GM19438 (cell line): ENCODE measurements around the gene TMEM132D.
"Not testable (repeated sequence)": the region's sequence is repeated elsewhere in the genome, so short reads cannot be mapped to it uniquely, and the experiment has no call there.

ENCODE experiments used
- ATAC-seq: cut with Tn5 transposase; IDR thresholded peaks from one replicate; pipeline ENCODE4 v1.9.1; 2021; ENCODE audit warnings: low read depth; ENCODE audit not compliant: unreplicated experiment

The TMEM132D gene

GRCh38 chr12:129550353-129550752 is 353.5 kb downstream of the TMEM132D start:
- ATAC-seq: no peak

DNA sequence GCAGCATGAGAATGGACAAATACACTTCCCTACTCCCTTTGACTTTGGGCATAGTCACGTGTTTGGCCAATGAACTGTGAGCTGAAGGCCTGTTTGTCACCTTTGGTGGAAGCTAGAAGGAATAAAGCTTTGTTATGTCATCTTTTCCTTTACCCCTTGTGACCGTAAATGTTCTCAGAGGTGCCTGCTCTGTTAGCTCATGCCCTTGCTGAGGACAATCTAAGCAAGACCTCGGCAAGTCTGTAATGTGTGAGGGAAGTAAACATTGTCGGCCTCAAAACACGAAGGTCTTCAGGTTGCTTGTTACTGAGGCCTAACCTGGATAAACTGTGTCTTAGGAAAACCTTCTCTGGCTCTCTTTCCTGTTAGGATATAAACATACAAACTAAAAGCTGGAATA is 354.2 kb downstream of the TMEM132D start:
- no peak for ATAC-seq

- ATAC-seq: not testable (repeated sequence)
These were observed 354.8 kb downstream of the TMEM132D start for GRCh38 chr12:129549020-129549419.

DNA sequence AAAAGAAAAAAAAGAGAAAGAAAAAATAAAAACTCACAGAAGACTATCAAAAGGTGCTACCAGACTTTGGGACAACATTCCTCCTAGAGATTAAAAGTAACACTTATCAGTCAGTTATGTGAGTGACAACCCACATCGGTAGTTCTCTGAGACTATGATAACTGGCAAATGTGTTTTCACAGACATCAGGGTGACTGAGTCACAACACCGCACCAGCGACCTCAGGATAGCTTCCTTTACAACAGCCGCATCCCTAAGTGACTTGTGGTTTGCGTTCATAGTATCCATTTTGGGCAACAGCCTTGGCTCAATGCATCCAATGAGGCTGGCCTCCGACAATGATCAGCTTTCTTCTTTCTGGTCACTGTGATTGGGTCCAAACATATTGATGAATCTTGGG is 359.1 kb downstream of the TMEM132D start:
- no peak for ATAC-seq

DNA sequence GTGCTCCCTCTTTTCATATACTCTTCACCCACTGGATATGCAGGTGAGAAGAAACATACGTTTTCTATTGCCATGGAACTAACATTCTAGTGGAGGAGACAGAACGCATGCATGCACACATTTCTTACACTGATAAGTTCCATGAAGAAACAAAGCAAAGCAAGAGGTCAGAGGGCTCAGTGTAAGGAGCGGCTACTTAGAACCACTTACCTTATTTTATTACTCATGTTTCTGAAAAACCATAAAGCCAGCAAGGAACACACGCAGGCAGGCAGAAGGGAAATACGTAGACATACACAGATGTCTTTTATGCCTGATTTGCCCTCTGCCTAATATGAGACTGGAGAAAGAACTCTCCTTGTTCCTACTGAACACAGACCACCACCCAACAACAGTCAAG is 362.9 kb downstream of the TMEM132D start:
- no peak for ATAC-seq

DNA sequence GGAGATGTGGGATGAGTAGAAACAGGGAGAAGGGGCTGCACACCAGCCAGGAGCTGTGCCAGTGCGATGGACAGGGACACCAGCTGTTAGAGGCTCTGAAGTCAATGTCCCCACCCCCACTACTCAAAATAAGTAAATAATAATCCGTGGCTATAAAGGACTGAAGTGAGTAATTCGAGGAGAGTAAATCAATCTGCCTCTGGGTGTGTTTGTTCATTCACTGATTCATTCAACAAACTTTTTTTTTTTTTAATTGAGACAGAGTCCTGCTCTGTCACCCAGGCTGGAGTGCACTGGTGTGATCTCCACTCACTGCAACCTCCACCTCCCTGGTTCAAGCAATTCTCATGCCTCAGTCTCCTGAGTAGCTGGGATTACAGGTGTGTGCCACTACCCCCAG is 363.6 kb downstream of the TMEM132D start:
- no peak for ATAC-seq

DNA sequence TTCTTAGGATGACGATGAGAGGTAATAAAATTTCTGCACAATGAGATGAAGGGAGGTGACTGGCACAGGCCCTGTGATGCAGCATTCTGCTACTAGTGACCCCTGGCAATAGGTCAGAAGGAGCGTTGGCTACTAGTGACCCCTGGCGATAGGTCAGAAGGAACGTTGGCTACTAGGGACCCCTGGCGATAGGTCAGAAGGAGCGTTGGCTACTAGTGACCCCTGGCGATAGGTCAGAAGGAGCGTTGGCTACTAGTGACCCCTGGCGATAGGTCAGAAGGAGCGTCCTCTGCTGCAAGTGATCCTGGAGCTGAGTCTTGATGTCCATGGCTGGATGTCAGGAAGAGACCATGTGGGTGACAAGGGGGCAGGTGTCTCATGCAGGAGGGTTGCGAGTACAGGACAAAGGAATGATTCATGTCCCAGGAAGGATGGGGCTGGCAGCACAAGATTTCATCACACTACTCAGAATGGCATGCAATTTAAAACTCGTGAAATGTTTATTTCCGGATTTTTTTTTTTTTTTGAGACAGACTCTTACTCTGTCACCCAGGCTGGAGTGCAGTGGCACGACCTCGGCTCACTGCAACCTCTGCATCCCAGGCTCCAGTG is 365.0 kb downstream of the TMEM132D start:
- ATAC-seq: not testable (repeated sequence)

DNA sequence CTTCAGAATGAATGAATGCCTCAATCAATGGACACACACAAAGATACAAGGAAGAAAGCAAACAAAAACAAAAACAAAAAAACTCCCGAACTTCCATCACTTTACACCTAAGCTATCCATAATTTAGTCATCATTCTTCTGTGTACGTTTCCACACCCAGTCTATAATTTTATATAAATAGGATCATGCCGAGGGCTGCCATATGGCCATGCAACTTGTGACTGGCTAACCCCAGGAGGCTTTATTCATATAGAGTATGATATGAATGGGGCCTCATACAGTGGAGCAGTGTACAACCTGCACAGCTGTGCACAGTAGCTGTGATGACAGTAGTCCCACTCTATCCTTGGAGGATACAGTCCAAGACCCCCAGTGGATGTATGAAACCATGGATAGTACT is 365.7 kb downstream of the TMEM132D start:
- no peak for ATAC-seq

DNA sequence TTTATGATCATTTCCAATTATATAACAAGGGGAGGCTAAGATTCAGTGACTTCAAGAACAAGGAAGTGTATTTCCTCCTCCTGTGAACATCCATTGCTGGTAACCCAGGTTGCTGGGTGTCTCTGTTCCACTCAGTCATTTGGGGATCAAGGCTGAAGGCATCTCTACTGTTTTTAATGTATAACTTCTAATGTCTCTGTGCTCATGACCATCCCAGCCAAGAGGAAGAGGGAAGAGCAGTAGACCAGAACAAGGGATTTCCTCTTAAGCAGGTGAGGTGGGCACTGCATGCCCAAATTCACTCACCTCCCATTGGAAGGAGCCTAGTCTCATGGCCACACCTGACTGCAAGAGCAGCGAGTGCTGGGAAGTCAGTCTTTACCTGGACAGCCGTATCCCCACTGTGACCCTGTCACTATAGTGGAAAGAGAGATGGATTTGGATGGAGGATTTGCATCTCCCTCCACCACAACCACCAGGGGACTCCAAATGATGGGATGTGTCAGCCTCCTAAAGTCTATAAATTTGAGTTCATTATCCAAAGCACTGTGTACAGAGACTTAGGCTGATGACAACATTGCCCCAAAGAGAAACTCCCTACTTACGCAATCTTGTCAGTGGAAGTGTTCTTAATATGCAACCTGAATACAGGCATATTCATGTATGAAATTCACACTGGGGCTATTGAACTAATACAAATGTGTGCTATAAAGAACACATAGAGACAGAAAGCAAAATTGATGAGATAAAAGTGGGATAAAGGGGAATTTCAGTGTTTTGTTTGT is 368.7 kb downstream of the TMEM132D start:
- ATAC-seq: no peak

DNA sequence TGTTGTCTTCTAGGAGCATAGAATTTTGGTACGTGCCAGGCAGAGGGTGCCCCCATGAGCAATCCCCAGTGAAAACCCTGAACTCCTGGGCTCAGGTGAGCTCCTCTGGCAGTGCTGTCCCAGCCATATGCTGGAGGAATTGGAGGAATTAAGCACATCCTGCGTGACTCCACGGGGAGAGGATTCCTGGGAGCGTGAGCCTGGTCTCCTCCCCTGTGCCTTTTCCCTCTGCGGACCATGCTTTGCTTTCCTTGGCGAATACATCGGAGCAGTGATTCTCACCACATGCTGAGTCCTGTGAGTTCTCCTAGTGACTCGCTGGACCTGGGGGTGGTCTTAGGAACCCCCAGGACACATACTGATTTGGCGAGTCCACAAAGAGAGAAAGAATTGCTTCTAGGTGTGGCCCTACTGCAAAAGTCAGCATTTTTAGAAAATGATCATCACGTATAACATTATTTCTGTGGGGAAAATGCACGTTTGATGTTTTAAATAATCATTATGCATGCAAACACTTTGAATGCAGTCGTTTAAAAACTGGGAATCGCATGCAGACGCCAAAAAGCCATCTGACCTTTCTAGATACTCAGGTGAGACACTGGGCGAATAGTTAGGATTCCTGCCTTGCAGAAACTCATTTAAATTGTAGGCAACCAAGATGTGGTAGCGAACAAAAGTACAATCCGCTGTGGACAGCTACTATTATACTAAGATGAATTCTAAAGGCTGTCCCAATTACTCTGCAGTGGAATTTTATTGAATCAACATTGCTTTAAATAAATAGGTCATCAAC is 370.9 kb downstream of the TMEM132D start:
- ATAC-seq: no peak

- ATAC-seq: no peak
These were observed 371.7 kb downstream of the TMEM132D start for GRCh38 chr12:129532082-129532481.

GRCh38 chr12:129530984-129531383 is 372.8 kb downstream of the TMEM132D start:
- ATAC-seq: no peak

- ATAC-seq: no peak
These were observed 373.3 kb downstream of the TMEM132D start for GRCh38 chr12:129530517-129530916.

DNA sequence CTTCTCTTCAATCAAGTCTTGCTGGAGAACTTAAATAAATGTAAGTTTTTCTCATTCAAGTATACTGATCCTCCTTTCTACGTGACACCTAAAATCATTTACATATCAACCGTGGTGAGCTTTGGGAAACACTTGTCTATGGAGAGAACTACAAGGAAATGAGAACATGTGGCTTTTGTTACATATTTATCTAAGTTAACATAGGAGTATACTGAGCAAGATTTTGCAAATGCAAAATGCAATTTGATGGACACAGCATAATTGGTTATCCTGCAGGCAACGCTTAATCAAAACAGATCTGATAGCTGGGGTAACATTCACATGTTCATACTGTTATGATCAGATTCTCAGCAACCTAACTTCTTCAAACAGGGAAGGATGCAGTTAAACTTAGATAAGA is 376.3 kb downstream of the TMEM132D start:
- no peak for ATAC-seq

GRCh38 chr12:129523621-129524020 is 380.2 kb downstream of the TMEM132D start:
- no peak for ATAC-seq

- ATAC-seq: no peak
These were observed 383.1 kb downstream of the TMEM132D start for GRCh38 chr12:129520739-129521138.

- no peak for ATAC-seq
These were observed 400.0 kb downstream of the TMEM132D start for GRCh38 chr12:129503802-129504201.

- ATAC-seq: no peak
These were observed 407.6 kb downstream of the TMEM132D start for GRCh38 chr12:129496226-129496625.

- ATAC-seq: no peak
These were observed 409.1 kb downstream of the TMEM132D start for GRCh38 chr12:129494766-129495165.

DNA sequence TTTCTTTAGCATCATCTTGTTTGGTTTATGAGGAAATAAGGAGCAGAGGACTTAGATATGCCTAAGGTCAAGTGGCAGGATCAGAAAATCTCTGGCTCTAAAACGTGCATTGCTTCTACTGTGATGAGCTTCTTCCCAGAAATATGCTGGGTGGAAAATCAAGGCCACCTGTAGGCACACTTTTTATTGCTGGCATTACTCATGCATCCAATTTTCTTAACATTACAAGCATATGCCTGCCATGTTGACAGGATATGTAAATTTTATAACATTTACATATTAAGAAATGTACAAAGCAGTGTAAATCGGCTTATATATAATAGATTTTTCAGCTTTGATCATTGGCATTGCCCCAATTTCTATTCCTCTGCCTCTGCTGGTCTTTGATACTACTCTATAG is 409.6 kb downstream of the TMEM132D start:
- no peak for ATAC-seq

GRCh38 chr12:129489100-129489676 is 414.6 kb downstream of the TMEM132D start:
- no peak for ATAC-seq
